Aorta (tissue), 5 donors: ENCODE measurements around the gene CYP4Z1. TPM values are rescaled to one million over a fixed set of nuclear protein-coding genes. Genes with fewer than 3 reads are reported as not detected.
"Not testable (repeated sequence)": the region's sequence is repeated elsewhere in the genome, so short reads cannot be mapped to it uniquely, and the experiment has no call there.

ENCODE experiments used
- ATAC-seq: fragments of 200-7000 bp; cut with Tn5 transposase; one replicate; pipeline ENCODE4 v1.9.1; 2022; ENCODE audit warnings: moderate library complexity; ENCODE audit not compliant: low FRiP score
- DNase-seq, 2 donors: peaks; one replicate each; pipeline ENCODE4 v3.0.0-alpha.2; 2020
- H3K27ac ChIP-seq, 2 donors: one replicate each; pipeline ENCODE4 v1.5.1; 2013; ENCODE audit warnings: low read length in 2 of 2, mild to moderate bottlenecking in 2 of 2, moderate library complexity in 2 of 2, control low read depth in 1 of 2, inconsistent platforms in 1 of 2, low read depth in 1 of 2
- H3K27me3 ChIP-seq, 2 donors: one replicate each; pipeline ENCODE4 v1.6.1; 2013; ENCODE audit warnings: control low read depth in 1 of 2, low read length in 1 of 2, mild to moderate bottlenecking in 1 of 2, moderate library complexity in 1 of 2; ENCODE audit not compliant: insufficient read depth in 2 of 2, control insufficient read depth in 1 of 2
- H3K36me3 ChIP-seq, 2 donors: one replicate each; pipeline ENCODE4 v1.6.1; 2013; ENCODE audit warnings: control low read depth in 1 of 2, low read length in 1 of 2, mild to moderate bottlenecking in 1 of 2; ENCODE audit not compliant: insufficient read depth in 2 of 2, control insufficient read depth in 1 of 2
- H3K4me1 ChIP-seq, 2 donors: one replicate each; pipeline ENCODE4 v1.6.1; 2013; ENCODE audit warnings: low read length in 2 of 2, control low read depth in 1 of 2, mild to moderate bottlenecking in 1 of 2, moderate library complexity in 1 of 2; ENCODE audit not compliant: insufficient read depth in 2 of 2, control insufficient read depth in 1 of 2
- H3K4me3 ChIP-seq, 2 donors: one replicate each; pipeline ENCODE4 v1.5.1; 2013; ENCODE audit warnings: low read length in 2 of 2, control low read depth in 1 of 2, mild to moderate bottlenecking in 1 of 2
- H3K9me3 ChIP-seq: one replicate; pipeline ENCODE4 v1.6.1; 2013; ENCODE audit warnings: mild to moderate bottlenecking, low read length; ENCODE audit not compliant: control insufficient read depth
- WGBS, 2 donors: extraction: QIAGEN DNeasy Blood & Tissue Kit; methylation state at CpG; one replicate each; pipeline ENCODE4 v1.1.7; 2013; 5-methylcytosine and 5-hydroxymethylcytosine counted together
- intact Hi-C, 2 donors: fragments of 100-400 bp; cut with DNase I; formaldehyde crosslinking; loops; one replicate each; pipeline versions ENCODE4 v1.14.2 to v1.15.0; 2022
- polyA plus RNA-seq, 2 donors: library from polyadenylated mRNA; stranded (reverse); fragments of 200-250 nt; gene quantifications; one replicate each; pipeline ENCODE4 v1.2.3, GENCODE V29; 2013
- total RNA-seq, 2 donors: library from RNA; stranded (reverse); fragmentation: NEBNext Ultra II Directional; extraction: Animal tissue kit (Norgen Biotek cat#: 25700); gene quantifications; one replicate each; pipeline ENCODE4 v1.2.1, GENCODE V29; 2021
- donor health status: healthy with polysubstance abuse.
- donor health status: Bipolar disorder and iron deficiency.
- donor health status: DM: no; HTN: no; CAD: no.
- donor health status: DM: no; HTN: no; CAD: no.
- donor health status: DM: yes; HTN: yes; CAD: no.

Gene CYP4Z1
- total and polyA plus RNA-seq, 4 donors: 0.15 to 2.2 (median 1.0) TPM; not detected in 1

DNA sequence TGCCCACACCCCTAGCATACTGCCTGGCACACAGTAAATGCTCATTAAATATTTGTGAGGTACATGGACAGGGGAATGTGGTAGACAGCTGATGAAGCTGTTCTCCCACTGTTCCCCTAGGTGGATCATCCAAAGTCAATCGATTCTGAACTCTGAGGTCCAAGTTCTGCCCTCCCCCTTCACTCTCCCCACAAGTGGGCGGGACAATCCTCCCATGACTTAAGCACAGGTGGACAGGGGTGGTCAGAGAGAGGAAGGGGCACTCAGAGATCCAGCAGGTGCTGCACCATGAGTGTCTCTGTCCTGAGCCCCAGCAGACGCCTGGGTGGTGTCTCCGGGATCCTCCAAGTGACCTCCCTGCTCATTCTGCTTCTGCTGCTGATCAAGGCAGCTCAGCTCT, 70.2 kb downstream of the CYP4Z1 start, which contains the start of gene CYP4A22:
CYP4A22 (plus strand) TSS at position 244 of the 400 bp plus-strand sequence; CDS start at position 289, 45 bp downstream.
- no peaks in the 10 kb centered on the region for H3K9me3 ChIP-seq
- no peaks in the 10 kb centered on the region for H3K36me3 ChIP-seq
- H3K4me3 ChIP-seq: no peak within 1 kb of the TSS
- H3K27me3 ChIP-seq: no peaks in the 10 kb centered on the region
- ATAC-seq (no peak), DNase-seq (no peak)
- intact Hi-C loops: no loop called here
- no peak within 1 kb of the TSS for H3K27ac ChIP-seq
- WGBS, 2 donors: 72 to 83% methylated on average over 4 of the region's 4 CpGs
- no peaks in the 10 kb centered on the region for H3K4me1 ChIP-seq

DNA sequence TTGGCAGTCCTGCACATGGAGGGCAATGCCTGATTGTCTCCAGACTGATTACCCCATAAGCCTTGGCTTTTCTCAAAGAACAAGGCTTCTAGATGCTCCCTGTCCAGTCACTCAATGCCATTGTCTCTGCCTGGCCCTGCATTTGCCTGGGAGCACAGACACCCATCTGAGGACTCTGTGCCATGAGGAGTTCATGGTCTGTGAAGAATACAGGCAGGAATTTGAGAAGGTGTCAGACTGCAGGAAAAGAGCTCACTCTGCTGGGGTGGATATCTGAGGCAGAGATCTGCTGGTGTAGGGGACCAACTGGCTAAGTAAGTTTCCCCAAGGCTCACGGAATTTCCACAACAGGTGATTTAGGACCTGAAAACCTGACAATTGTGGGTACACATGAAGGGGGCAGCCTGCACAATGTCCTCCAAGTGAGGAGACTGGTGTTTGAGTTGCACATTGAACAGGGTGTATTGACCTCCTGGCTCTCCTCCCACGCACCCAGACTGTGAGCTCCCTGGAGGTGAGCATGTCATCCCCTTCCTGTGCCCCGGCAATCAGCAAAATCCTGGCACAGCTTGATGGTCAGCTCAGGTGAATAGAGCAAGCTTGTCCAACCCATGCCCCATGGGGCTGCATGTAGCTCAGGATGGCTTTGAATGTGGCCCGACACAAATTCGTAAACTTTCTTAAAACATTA, 71.0 kb downstream of the CYP4Z1 start:
- no peaks in the 10 kb centered on the region for H3K27me3 ChIP-seq
- H3K4me3 ChIP-seq: no peak overlapping the region
- ATAC-seq (no peak), DNase-seq (no peak)
- H3K27ac ChIP-seq: no peak overlapping the region
- H3K4me1 ChIP-seq: no peaks in the 10 kb centered on the region
- no peaks in the 10 kb centered on the region for H3K9me3 ChIP-seq
- no peaks in the 10 kb centered on the region for H3K36me3 ChIP-seq
- intact Hi-C loops: no loop called here
- WGBS, 2 donors: 80 to 86% methylated on average over 5 of the region's 5 CpGs

DNA sequence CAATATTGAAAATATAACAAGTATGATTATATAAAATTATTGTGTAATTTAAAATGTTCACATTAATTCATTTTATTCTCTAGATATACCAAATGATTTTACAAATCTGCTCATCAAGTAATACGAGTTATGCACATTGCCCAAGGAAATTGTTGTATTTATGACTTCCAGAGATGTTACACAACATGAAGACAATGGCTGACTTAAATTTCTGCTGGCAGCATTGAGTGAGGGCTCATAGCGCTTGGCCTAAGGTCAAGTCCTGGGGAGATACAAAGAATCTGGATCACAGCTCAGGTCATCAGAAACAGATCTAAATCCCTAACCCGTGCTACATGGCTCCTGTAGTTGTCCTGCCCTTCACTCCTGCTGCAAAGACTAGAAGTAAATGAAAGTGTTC, 73.3 kb downstream of the CYP4Z1 start:
- DNase-seq, intact Hi-C loops, H3K4me1 ChIP-seq, H3K9me3 ChIP-seq, H3K4me3 ChIP-seq, H3K27ac ChIP-seq, H3K27me3 ChIP-seq, ATAC-seq, H3K36me3 ChIP-seq: not testable (repeated sequence)
- WGBS, 2 donors: 66 to 77% methylated on average over 3 of the region's 3 CpGs

- H3K4me1 ChIP-seq, ATAC-seq, DNase-seq, H3K27me3 ChIP-seq, H3K36me3 ChIP-seq, H3K4me3 ChIP-seq, H3K27ac ChIP-seq, H3K9me3 ChIP-seq, intact Hi-C loops: not testable (repeated sequence)
- 56 to 60% methylated on average over 5 to 6 of the region's 6 CpGs for WGBS, 2 donors
Measured at GRCh38 chr1:47143654-47144053, 76.6 kb downstream of the CYP4Z1 start.

GRCh38 chr1:47146495-47146894, 79.5 kb downstream of the CYP4Z1 start:
- H3K27me3 ChIP-seq, intact Hi-C loops, H3K4me3 ChIP-seq, H3K9me3 ChIP-seq, H3K36me3 ChIP-seq, H3K4me1 ChIP-seq, DNase-seq, ATAC-seq, H3K27ac ChIP-seq: not testable (repeated sequence)
- 62 to 68% methylated on average over 1 of the region's 1 CpG for WGBS, 2 donors

DNA sequence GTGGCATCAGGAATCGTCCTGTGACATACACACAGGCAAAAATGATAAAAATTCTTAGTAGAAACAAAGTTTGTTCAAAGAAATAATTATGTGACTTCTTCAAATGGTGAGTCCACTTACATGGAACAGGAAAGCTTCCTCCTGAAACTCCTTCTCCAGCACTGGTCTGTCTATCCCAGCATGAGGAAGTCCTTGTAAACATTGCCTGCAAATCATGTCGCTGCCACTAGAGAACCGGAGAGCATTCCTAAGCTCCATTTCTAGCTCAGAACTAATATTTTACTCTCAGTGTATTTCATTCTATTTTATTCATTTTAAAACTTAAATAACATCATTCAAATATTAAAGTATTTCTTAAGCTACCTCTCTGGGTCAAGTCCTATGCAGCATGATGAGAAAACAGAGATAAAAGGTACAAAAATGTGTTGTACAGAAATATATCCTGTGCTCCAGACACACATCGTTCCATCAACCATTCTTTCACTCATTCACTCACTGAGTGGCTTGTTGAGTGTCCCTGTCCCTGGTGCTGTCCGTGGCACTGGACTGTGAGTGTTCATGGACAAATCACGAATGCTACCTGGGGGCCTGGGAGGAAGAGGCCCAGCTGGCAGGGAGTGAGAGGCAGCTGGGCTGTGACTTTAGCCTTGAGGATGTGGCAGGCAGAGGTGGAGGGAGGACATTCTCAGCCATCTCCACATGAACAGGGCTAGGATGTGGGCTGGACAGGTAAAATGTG, 80.2 kb downstream of the CYP4Z1 start:
- WGBS, 2 donors: 36 to 39% methylated on average over 6 of the region's 6 CpGs
- ATAC-seq: no peak
- H3K4me1 ChIP-seq: no peaks in the 10 kb centered on the region
- intact Hi-C loops: no loop called here
- no peaks in the 10 kb centered on the region for H3K9me3 ChIP-seq
- no peaks in the 10 kb centered on the region for H3K27me3 ChIP-seq
- no peak overlapping the region for H3K27ac ChIP-seq
- H3K36me3 ChIP-seq: no peaks in the 10 kb centered on the region
- no peak overlapping the region for H3K4me3 ChIP-seq
- DNase-seq: no peak

DNA sequence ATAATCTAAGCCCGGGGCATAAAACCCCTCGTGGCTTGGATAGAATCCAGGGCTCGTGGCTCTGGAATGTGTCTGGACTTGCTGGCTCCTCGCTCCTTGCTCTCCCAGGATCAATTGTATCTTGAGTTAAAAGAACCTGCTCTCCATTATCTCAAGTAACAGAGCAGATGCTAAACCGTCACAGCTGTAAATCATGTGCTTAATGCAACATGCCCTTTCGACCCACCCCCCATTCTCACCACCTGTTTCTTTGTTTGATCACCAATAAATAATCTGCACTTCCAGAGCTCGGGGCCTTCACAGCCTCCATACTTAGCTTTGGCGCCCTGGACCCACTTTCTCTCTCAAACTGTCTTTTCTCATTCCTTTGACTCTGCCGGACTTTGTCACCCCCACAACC, 82.1 kb downstream of the CYP4Z1 start:
- H3K4me1 ChIP-seq, H3K27ac ChIP-seq, intact Hi-C loops, H3K4me3 ChIP-seq, DNase-seq, H3K36me3 ChIP-seq, ATAC-seq, H3K9me3 ChIP-seq, H3K27me3 ChIP-seq: not testable (repeated sequence)
- 32 to 36% methylated on average over 9 of the region's 9 CpGs for WGBS, 2 donors

DNA sequence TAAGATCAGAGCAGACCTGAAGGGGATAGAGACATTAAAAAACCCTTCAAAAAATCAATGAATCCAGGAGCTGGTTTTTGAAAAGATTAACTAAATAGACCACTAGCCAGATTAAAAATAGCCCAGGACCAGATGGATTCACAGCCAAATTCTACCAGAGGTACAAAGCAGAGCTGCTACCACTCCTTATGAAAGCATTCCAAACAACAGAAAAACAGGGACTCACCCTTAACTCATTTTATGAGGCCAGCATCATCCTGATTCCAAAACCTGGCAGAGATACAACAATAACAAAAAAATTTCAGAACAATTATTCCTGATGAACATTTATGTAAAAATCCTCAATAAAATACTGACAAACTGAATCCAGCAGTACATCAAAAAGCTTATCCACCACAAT, 89.4 kb downstream of the CYP4Z1 start:
- H3K9me3 ChIP-seq, H3K36me3 ChIP-seq, ATAC-seq, H3K4me1 ChIP-seq, H3K27me3 ChIP-seq, intact Hi-C loops, H3K4me3 ChIP-seq, H3K27ac ChIP-seq, DNase-seq: not testable (repeated sequence)

DNA sequence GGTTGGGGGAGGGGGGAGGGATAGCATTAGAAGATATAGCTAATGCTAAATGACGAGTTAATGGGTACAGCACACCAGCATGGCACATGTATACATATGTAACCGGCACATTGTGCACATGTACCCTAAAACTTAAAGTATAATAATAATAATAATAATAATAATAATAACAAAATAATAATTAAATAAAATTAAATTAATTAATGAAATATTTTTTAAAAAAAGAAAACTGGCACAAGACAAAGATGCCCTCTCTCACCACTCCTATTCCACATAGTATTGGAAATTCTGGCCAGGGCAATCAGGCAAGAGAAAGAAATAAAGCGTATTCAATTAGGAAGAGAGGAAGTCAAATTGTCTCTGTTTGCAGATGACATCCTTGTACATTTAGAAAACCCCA, 90.9 kb downstream of the CYP4Z1 start:
- ATAC-seq, H3K36me3 ChIP-seq, H3K27me3 ChIP-seq, H3K9me3 ChIP-seq, H3K4me3 ChIP-seq, H3K4me1 ChIP-seq, DNase-seq, intact Hi-C loops, H3K27ac ChIP-seq: not testable (repeated sequence)
- WGBS, 2 donors: 88 to 91% methylated on average over 3 of the region's 3 CpGs
